GM18502 (cell line): ENCODE measurements around the gene TLE1.

Source experiments
- ATAC-seq: cut with Tn5 transposase; IDR thresholded peaks from one replicate; pipeline ENCODE4 v1.9.1; 2021; ENCODE audit warnings: mild to moderate bottlenecking; ENCODE audit not compliant: unreplicated experiment, poor library complexity

The TLE1 gene

DNA sequence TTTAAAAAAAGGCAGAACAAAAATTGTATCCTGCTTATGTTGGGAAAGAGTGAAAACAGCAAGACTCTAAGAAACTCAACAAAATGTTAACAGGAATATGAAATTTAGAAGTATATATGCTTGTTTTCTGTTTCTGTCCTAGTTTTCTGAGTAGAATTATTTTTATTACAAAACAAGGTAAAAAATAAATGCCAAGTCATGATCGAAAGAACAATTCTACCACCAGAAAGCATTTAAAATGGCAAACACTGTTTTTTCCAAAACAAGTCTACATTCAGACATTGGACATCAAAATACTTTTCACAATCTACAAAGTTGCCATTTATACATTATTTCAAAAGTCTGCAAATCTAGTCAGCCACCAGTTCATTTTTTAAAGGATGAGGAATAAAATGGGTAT, 102.6 kb downstream of the TLE1 start:
- no peak for ATAC-seq

GRCh38 chr9:81585191-81585763, 104.1 kb downstream of the TLE1 start:
- no peak for ATAC-seq

GRCh38 chr9:81584099-81584498, 105.2 kb downstream of the TLE1 start:
- no peak for ATAC-seq

DNA sequence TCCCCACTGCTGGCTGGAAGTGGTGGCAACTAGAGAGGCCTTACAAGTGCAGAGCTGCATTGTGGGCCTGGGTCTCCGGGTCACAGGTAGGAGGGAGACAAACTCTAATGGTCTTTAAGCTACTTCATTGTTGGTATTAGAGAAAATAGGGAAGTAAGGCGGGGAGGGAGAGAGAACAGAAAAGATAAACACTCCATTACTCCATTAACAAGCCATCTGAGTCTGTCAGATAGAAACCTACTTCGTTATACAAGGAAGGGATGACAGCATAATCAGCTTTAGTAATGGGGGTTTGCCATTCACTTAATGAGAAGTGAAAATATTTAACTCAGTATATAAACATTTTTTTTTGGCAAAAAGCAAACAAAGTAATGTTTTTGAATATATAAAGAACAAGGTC, 107.4 kb downstream of the TLE1 start:
- ATAC-seq, result no peak

DNA sequence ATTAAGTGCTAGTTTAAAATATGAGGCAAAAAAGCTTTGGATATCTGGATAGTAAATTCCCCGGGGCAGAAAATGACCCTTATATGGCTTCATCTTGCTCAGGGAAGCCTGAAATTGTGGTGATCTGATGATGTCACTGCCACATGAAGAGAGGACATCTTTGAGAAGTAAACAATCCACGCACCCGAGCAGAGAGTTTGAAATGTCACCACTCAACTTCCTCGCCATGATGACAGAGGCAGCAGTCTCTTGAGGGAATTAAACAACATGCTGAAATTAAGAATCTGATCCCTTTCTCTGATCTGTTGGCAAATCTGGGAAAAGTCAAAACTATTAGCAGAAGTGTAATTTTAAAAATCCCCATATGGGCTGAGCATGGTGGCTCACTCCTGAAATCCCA, 110.0 kb downstream of the TLE1 start:
- ATAC-seq, result no peak

DNA sequence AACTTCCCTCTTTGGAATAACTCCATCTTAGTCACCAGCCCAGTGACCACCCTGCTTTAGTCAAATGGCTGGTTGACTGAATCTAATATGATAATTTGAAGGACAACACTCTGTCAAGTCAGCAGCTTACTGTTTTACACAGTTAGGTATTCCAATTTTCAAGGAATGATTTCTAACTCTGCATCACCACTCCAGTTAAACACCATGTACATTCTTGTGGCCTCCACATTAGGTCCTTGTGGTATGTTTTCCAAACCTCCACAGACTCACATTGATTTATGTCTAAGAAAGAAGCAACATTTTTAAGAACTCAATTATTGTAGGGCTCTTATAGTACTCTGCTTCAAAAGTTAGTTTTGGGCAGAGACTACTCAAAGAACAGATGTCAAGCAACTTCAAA, 110.7 kb downstream of the TLE1 start:
- no peak for ATAC-seq

GRCh38 chr9:81575956-81576355, 113.4 kb downstream of the TLE1 start:
- no peak for ATAC-seq

- no peak for ATAC-seq
Observed at GRCh38 chr9:81574405-81574804, 114.9 kb downstream of the TLE1 start.

- no peak for ATAC-seq
Observed at GRCh38 chr9:81573415-81574321, 115.7 kb downstream of the TLE1 start.

- no peak for ATAC-seq
Observed at GRCh38 chr9:81570083-81570482, 119.3 kb downstream of the TLE1 start.

DNA sequence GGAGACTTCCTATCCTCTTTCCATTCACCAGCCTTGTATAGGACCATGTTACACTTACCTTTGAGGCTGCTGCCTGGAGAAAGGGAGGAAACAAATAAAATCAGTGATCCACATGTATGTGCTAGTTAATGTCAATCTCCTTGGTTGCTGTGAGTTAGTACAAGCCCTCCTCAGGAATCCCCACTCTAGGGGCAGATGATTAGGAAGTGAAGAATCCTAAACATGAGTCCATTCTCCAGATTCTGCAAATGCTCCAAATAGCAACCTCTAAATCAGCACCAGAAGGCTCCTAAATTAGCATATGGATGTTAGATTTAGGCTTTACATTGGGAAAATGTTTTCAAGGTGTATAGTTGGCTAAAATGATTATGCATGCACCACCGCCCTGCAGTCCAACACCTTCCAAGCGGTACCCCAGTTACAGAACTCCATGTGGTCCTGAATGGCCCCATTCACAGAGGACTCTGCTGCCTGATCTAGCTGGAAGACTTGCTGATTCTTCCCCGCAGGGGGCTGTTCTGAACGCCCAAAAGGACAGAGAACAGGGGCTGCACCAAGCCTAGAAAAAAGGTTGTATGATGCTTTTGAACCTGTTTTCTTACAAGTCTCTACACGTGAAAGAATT, 123.2 kb downstream of the TLE1 start:
- no peak for ATAC-seq

GRCh38 chr9:81565609-81566008, 123.7 kb downstream of the TLE1 start:
- ATAC-seq, result no peak

- ATAC-seq, result no peak
Observed at GRCh38 chr9:81565144-81565543, 124.2 kb downstream of the TLE1 start.

DNA sequence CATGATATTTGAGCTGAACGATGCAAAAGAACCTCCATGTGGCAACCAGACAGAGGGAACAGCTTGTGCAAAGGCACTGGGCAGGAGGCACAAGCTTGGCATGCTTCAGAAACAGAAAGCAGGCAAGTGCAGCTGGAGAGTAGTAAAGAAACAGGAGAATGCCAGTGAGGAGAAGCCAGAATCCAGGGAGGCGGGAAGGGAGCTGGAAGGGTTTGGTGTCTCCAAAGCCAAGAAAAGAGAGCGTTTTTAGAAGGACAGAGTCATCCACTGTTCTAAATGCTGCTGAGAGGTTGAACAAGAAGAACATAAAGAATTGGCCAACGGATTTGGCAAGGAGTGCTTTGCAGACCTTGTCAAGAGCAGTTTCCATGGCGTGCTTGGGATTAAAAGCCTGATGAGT, 124.7 kb downstream of the TLE1 start:
- ATAC-seq, result no peak

DNA sequence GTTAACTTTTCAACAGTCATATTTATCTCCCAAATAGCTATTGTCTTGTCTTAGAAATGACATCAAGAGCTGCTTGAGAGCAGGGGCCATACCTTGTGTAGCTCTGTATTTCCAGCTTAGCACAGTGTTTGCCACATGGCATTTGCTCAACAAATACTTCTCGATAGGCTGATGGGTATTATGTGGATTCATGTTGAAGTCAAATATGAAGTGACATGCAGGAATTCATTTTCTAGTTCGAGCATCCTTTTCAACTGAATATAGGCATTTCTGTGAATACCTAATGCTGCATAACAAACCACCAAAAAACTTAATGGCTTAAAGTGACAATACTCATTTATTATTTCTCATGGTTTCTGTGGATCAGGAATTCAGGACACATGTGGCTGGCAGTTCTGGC, 125.6 kb downstream of the TLE1 start:
- ATAC-seq, result no peak

DNA sequence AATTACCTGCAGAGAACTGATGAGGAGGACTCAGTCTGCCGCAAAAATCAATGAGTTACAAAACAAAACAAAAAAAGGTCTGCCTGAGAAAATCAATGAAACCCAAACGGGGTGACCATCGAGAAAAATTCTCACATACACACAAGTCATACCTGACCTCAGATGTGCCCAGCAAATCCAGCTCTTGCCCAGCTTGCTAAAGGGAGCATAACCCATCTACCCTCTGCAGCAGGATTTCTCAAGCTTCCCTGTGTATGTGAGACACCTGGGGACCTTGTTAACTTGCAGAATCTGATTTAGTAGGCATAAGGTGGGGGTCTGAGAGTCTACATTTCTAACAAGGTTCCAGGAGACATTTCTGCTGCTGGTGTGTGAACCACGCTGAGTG, 126.3 kb downstream of the TLE1 start:
- ATAC-seq, result no peak

GRCh38 chr9:81562231-81563019, 126.9 kb downstream of the TLE1 start:
- no peak for ATAC-seq

DNA sequence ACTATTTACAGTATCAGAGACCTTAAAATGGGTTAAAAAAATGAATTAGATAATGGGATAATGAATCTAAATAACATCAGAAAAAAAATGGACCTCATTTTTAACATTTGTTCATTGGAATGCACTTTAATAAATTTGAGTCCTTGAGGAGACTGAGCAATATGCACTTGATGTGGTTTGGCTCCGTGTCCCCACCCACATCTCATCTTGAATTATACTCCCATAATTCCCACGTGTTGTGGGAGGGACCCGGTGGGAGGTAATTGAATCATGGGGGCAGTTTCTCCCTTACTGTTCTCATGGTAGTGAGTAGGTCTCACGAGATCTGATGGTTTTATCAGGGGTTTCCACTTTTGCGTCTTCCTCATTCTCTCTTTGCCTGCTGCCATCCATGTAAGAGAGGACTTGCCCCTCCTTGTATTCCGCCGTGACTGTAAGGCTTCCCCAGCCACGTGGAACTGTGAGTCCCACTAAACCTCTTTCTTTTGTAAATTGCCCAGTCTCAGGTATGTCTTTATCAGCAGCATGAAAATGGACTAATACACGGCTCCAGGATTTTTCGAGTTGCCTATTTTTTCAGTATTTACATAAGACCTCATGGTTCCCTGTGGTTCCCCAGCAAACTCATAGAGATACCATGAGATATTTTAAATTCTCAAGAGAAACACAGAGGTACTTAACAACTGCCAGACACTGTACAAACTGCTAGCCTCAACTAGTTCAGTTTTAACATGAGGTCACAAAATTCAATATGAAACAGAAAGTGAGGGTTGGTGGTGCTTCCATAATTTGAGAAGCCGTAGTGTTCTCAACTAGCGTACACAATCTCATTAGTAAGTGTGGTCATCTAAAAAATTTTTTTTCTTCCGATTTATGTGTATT, 128.3 kb downstream of the TLE1 start:
- peak; percentile 90 for ATAC-seq

DNA sequence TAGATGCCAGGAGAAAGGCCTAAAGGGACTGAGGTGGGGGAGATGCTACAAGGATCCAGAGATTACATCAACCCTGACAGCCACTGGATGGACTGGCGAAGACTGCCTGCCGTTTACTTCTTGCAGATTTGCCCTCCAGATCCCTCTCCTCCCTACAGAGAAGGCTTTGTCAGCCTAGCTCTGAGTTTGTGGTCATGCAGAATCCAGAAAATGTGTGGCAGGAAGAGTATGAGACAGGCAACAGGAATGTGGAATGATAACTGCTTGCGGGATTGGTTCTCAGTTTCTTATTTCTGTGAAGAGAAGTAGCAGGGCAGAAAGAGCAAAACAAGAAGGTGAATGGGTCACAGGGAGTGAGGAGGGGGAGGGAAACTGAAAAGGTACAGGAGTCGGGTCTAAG, 129.6 kb downstream of the TLE1 start:
- ATAC-seq, result no peak

DNA sequence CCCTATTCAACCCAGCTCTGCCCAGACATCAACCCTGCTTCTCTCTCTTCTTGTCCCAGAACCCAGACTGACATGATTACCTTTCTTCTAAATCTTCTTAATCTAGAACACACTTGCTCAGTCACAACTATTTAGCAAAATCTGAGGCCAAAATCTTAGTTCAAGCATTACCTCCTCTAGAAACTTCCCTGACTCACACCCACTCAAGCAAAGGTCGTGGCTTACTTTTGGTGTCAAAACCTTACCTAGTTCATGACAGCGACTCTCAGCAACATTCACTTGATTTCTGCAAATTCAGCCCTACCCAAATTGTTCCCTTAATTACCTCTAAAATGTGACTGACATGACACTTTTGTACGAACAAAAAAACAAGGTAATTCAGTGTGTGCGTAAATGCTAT, 130.2 kb downstream of the TLE1 start:
- ATAC-seq, result no peak
